Heart left ventricle (tissue), 13 donors: Measurements from ENCODE around the gene ZNF280B.

Experiments
- POLR2A ChIP-seq, 2 donors: fragments of 450-650 bp; IDR thresholded peaks; one replicate each; pipeline ENCODE4 v1.6.1; 2017; ENCODE audit warnings: antibody characterized with exemption in 2 of 2, mild to moderate bottlenecking in 2 of 2, moderate library complexity in 2 of 2
- TF ChIP-seq, protein P1 (sequence below), 12 donors: fragments of 200-600 bp; sonication (generic) in 4 of 12; IDR thresholded peaks; one replicate each; pipeline versions ENCODE4 v1.5.0 to v1.8.0; 2018 to 2022; ENCODE audit warnings: antibody characterized with exemption in 12 of 12, mild to moderate bottlenecking in 5 of 12
- donor health status: ischemic (EF 13 %, LVEDD 7.1; RV severe dilation, severe dysfunction).
- donor health status: DM: no; HTN: yes; CAD: no.
- donor health status: DM: no; HTN: no; CAD: no.
- donor health status: ischemic (EF 25% LVEDD 6.9; RV normal size, moderate dysfunction).
- donor health status: ischemic (EF 25% LVEDD 5.7; RV mildly dilated, moderate dysfunction).
- donor health status: ischemic (EF 35%, LVEDD 5.7; RV mildly dilated, moderate dysfunction).
- donor health status: nonischemic (EF 11% LVEDD 7.7; RV severe dilation, severe dysfunction).
- donor health status: DM: yes; HTN: yes; CAD: no.
- donor health status: PGD.
- donor health status: ischemic (EF 29% LVEDD 5.4; RV normal size, mild dysfunction).
- donor health status: nonischemic (EF 23%, LVEDD 6.1; RV moderate dilation, normal function).

DNA sequence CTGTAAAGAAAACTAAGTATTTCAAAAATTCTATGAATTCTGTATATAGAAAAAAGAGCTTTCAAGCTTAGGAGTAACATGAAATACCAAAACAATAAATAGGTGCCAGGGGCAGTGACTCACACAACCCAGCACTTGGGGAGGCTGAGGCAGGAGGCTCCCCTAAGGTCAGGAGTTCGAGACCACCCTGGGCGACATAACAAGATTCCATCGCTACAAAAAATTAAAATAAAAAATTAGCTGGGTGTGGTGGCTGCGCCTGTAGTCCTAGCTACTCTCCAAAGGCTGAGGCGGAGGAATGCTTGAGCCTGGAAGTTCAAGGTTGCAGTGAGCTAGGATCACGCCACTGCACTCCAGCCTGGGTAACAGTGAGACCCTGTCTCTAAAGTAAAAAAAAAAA, 21.5 kb downstream of the ZNF280B start:
- TF ChIP-seq, protein P1, sequence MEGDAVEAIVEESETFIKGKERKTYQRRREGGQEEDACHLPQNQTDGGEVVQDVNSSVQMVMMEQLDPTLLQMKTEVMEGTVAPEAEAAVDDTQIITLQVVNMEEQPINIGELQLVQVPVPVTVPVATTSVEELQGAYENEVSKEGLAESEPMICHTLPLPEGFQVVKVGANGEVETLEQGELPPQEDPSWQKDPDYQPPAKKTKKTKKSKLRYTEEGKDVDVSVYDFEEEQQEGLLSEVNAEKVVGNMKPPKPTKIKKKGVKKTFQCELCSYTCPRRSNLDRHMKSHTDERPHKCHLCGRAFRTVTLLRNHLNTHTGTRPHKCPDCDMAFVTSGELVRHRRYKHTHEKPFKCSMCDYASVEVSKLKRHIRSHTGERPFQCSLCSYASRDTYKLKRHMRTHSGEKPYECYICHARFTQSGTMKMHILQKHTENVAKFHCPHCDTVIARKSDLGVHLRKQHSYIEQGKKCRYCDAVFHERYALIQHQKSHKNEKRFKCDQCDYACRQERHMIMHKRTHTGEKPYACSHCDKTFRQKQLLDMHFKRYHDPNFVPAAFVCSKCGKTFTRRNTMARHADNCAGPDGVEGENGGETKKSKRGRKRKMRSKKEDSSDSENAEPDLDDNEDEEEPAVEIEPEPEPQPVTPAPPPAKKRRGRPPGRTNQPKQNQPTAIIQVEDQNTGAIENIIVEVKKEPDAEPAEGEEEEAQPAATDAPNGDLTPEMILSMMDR (IDR thresholded peaks at IDR 0.05) = no peak
- TF ChIP-seq POLR2A (IDR thresholded peaks at IDR 0.05) = no peak
